Measurements from ENCODE around the gene CTNNA1. TPM values are rescaled to one million over a fixed set of nuclear protein-coding genes. Genes with fewer than 3 reads are reported as not detected.

Gene CTNNA1
- total RNA-seq, 4 donors from 2014 or later, result 256 to 405 (median 341) TPM

GRCh38 chr5:138790684-138791083, 37.5 kb downstream of the CTNNA1 start:
- Histone ChIP-seq H3K9me3 (no peaks in the 10 kb centered on the region), H3K27ac (no peak overlapping the region), H3K27me3 (no peaks in the 10 kb centered on the region), H3K36me3 (no peaks in the 10 kb centered on the region), H3K4me1 (peaks cover 41 to 44% of the 10 kb centered on the region in 2 donors), H3K4me3 (replicated peaks in 1 of 3) (no peak overlapping the region)
- intact Hi-C loops (cut with DNase I), result no loop called here
- WGBS, 2 donors, result 70 to 81% methylated on average over 1 of the region's 1 CpG
- no peak for DNase-seq
- TF ChIP-seq POLR2A (IDR thresholded peaks at IDR 0.05), result no peak
- TF ChIP-seq CTCF (IDR thresholded peaks at IDR 0.05), result no peak

- Histone ChIP-seq H3K36me3 (no peaks in the 10 kb centered on the region), H3K9me3 (no peaks in the 10 kb centered on the region), H3K27ac (no peak overlapping the region), H3K4me1 (peaks cover 34 to 54% of the 10 kb centered on the region in 2 donors), H3K27me3 (no peaks in the 10 kb centered on the region), H3K4me3 (replicated peaks in 1 of 3) (no peak overlapping the region)
- no peak for DNase-seq
- no peak for TF ChIP-seq POLR2A (IDR thresholded peaks at IDR 0.05)
- TF ChIP-seq CTCF (IDR thresholded peaks at IDR 0.05), result no peak
- intact Hi-C loops (cut with DNase I), result no loop called here
- 82 to 83% methylated on average over 4 of the region's 4 CpGs for WGBS, 2 donors
Measured at GRCh38 chr5:138792195-138792790, 39.1 kb downstream of the CTNNA1 start.

- Histone ChIP-seq H3K4me1 (peaks cover 43 to 65% of the 10 kb centered on the region in 2 donors), H3K9me3 (no peaks in the 10 kb centered on the region), H3K27ac (no peak overlapping the region), H3K4me3 (replicated peaks in 1 of 3) (no peak overlapping the region), H3K27me3 (no peaks in the 10 kb centered on the region), H3K36me3 (no peaks in the 10 kb centered on the region)
- intact Hi-C loops (cut with DNase I), result no loop called here
- TF ChIP-seq CTCF (IDR thresholded peaks at IDR 0.05), result no peak
- no peak for TF ChIP-seq POLR2A (IDR thresholded peaks at IDR 0.05)
- no peak for DNase-seq
Measured at GRCh38 chr5:138793575-138793974, 40.4 kb downstream of the CTNNA1 start.

- WGBS, 2 donors, result 63 to 70% methylated on average over 3 of the region's 3 CpGs
- TF ChIP-seq CTCF (IDR thresholded peaks at IDR 0.05), result no peak
- TF ChIP-seq POLR2A (IDR thresholded peaks at IDR 0.05), result no peak
- H3K4me1 ChIP-seq, result peaks cover 4 to 16% of the 10 kb centered on the region in 2 donors
- intact Hi-C loops (cut with DNase I), result no loop called here
- no peak overlapping the region for H3K27ac ChIP-seq
- H3K9me3 ChIP-seq, result no peaks in the 10 kb centered on the region
- H3K4me3 ChIP-seq (replicated peaks in 1 of 3), result no peak overlapping the region
- no peaks in the 10 kb centered on the region for H3K36me3 ChIP-seq
- DNase-seq, result peak in 1 of 2 donors; percentile 13
- H3K27me3 ChIP-seq, result no peaks in the 10 kb centered on the region
Measured at GRCh38 chr5:138803285-138803684, 50.1 kb downstream of the CTNNA1 start.

DNA sequence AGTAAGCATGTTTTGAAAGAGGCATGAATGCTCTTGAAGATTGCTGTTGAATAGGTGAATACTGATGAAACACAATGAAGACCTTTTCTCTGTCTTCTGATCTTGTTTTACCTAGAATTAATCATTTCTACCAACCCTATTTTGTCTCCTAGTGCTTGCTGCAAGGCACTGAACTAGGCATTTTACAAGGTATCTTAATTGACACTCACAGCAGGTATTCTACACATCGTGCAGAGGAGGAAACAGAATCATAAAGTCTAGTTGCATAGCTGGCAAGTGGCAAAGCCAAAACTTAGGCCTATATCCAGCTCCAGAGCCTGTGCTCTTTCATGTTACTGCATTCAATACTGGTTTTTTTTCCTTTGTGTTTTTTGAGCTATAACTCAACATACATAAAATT, 50.7 kb downstream of the CTNNA1 start:
- Histone ChIP-seq H3K9me3 (no peaks in the 10 kb centered on the region), H3K4me3 (replicated peaks in 1 of 3) (no peak overlapping the region), H3K4me1 (peaks cover 0 to 18% of the 10 kb centered on the region in 2 donors), H3K27ac (no peak overlapping the region), H3K27me3 (no peaks in the 10 kb centered on the region), H3K36me3 (no peaks in the 10 kb centered on the region)
- TF ChIP-seq CTCF (IDR thresholded peaks at IDR 0.05), result no peak
- TF ChIP-seq POLR2A (IDR thresholded peaks at IDR 0.05), result no peak
- WGBS, 2 donors, result 92 to 93% methylated on average over 1 of the region's 1 CpG
- no peak for DNase-seq
- intact Hi-C loops (cut with DNase I), result no loop called here

Data from thyroid gland (tissue), 4 donors.